Measurements from ENCODE around the gene LRIG2.
"Not testable (repeated sequence)": the region's sequence is repeated elsewhere in the genome, so short reads cannot be mapped to it uniquely, and the experiment has no call there.

The LRIG2 gene

DNA sequence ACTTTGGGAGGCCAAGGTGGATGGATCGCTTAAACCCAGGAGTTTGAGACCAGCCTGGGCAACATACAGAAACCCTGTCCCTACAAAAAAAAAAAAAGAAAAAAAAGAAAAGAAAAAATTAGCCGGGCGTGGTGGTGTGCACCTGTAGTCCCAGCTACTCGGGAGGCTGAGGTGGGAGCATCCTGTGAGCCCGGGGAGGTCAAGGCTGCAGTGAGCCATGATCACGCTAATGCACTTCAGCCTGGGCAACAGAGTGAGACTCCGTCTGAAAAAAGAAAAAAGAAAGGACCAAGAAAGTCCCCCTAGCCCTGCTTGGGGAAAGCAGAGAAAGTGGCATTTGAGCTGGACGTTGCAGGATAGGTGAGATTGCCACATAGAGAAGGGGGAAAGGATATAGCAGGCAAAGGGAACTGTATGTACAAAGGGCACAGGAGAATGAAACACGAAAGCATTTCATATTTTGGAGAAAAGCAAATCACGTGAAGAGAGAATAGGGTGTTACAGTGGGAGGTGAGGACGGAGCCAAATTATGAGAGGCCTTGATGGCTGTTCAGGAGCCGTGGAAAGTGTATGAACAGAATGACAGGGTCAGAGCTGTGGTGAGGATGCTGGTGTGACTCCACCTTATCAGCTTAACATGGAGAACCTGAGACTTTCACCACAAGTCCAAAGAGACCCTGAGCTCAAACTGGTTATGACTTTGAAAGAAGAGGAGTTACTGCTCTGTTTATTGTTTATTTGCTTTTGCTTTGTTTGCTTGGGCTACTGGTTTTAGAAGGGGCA is 19.5 kb upstream of the LRIG2 start:
- H3K36me3 ChIP-seq (replicated peaks; ENCODE audit: low read depth, low read length): no peaks in the 10 kb centered on the region
- TF ChIP-seq, protein P1, sequence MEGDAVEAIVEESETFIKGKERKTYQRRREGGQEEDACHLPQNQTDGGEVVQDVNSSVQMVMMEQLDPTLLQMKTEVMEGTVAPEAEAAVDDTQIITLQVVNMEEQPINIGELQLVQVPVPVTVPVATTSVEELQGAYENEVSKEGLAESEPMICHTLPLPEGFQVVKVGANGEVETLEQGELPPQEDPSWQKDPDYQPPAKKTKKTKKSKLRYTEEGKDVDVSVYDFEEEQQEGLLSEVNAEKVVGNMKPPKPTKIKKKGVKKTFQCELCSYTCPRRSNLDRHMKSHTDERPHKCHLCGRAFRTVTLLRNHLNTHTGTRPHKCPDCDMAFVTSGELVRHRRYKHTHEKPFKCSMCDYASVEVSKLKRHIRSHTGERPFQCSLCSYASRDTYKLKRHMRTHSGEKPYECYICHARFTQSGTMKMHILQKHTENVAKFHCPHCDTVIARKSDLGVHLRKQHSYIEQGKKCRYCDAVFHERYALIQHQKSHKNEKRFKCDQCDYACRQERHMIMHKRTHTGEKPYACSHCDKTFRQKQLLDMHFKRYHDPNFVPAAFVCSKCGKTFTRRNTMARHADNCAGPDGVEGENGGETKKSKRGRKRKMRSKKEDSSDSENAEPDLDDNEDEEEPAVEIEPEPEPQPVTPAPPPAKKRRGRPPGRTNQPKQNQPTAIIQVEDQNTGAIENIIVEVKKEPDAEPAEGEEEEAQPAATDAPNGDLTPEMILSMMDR (IDR thresholded peaks at IDR 0.05; ENCODE audit: low read depth, low read length): no peak
- no peak for TF ChIP-seq EZH2phosphoT487 (IDR thresholded peaks at IDR 0.05; ENCODE audit: low read depth)
- peaks cover 8% of the 10 kb centered on the region for H3K4me1 ChIP-seq (ENCODE audit: low read length)
- no peak overlapping the region for H2AFZ ChIP-seq (ENCODE audit: low read depth, low read length)
- H3K79me2 ChIP-seq (ENCODE audit: low read length): no peaks in the 10 kb centered on the region
- no peaks in the 10 kb centered on the region for H4K20me1 ChIP-seq (ENCODE audit: insufficient read depth, low read length)
- no peak overlapping the region for H3K4me2 ChIP-seq (ENCODE audit: low read length)
- H3K27ac ChIP-seq (ENCODE audit: low read length): no peak overlapping the region
- no peak overlapping the region for H3K9ac ChIP-seq (ENCODE audit: low read length)
- H3K27me3 ChIP-seq (ENCODE audit: low read depth, low read length): no peaks in the 10 kb centered on the region
- no peaks in the 10 kb centered on the region for H3K9me3 ChIP-seq (ENCODE audit: insufficient read depth, low read length)
- no peak overlapping the region for H3K4me3 ChIP-seq (ENCODE audit: low read length)

DNA sequence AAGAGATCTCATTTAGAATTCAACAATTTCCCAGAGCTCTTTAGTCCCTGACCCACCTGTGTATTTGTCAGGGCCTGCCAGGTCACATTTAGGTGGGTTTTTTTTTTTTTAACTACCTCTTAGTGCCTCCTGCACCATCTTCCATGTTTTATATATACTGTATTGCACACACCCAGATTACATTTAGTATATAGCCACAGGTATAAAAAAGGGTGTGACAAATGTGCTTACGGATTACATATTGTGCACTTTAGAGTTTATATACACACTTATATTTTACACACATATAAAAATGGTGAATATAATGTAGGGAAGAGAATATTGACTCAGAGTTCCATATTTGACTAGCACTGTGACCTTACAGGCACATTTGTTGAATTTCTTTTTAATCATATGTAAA is 17.4 kb upstream of the LRIG2 start:
- peaks cover 8% of the 10 kb centered on the region for H3K4me1 ChIP-seq (ENCODE audit: low read length)
- no peaks in the 10 kb centered on the region for H3K36me3 ChIP-seq (replicated peaks; ENCODE audit: low read depth, low read length)
- H3K4me3 ChIP-seq (ENCODE audit: low read length): no peak overlapping the region
- H3K79me2 ChIP-seq (ENCODE audit: low read length): no peaks in the 10 kb centered on the region
- H3K27ac ChIP-seq (ENCODE audit: low read length): no peak overlapping the region
- no peaks in the 10 kb centered on the region for H3K27me3 ChIP-seq (ENCODE audit: low read depth, low read length)
- H3K9me3 ChIP-seq (ENCODE audit: insufficient read depth, low read length): no peaks in the 10 kb centered on the region
- H4K20me1 ChIP-seq (ENCODE audit: insufficient read depth, low read length): no peaks in the 10 kb centered on the region
- no peak overlapping the region for H2AFZ ChIP-seq (ENCODE audit: low read depth, low read length)
- H3K4me2 ChIP-seq (ENCODE audit: low read length): no peak overlapping the region
- no peak overlapping the region for H3K9ac ChIP-seq (ENCODE audit: low read length)
- TF ChIP-seq, protein P1 (IDR thresholded peaks at IDR 0.05; ENCODE audit: low read depth, low read length): no peak
- no peak for TF ChIP-seq EZH2phosphoT487 (IDR thresholded peaks at IDR 0.05; ENCODE audit: low read depth)

DNA sequence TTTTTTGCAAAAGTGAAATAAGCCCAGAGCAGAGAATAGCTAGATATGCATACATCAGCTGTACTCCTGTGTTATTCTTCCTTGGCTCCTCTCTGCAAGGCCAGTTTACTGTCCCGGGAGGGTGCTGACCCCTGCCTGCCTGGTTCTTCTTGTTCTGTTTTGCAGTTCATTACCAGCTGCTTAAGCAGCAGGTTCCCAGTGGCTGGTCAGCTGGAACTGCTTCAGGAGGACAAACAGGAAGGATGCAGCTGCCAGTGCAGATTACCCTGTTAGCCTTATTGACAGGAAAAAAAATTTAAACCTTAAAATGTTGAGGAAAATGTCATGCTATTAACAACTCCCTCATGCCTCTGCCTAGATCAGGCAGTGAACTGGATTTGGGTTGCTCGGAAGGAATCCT is 16.0 kb upstream of the LRIG2 start:
- TF ChIP-seq EZH2phosphoT487 (IDR thresholded peaks at IDR 0.05; ENCODE audit: low read depth): no peak
- TF ChIP-seq, protein P1 (IDR thresholded peaks at IDR 0.05; ENCODE audit: low read depth, low read length): no peak
- H3K4me1 ChIP-seq (ENCODE audit: low read length): peaks cover 8% of the 10 kb centered on the region
- H2AFZ ChIP-seq (ENCODE audit: low read depth, low read length): no peak overlapping the region
- H3K36me3 ChIP-seq (replicated peaks; ENCODE audit: low read depth, low read length): no peaks in the 10 kb centered on the region
- no peaks in the 10 kb centered on the region for H3K27me3 ChIP-seq (ENCODE audit: low read depth, low read length)
- H3K4me3 ChIP-seq (ENCODE audit: low read length): no peak overlapping the region
- no peak overlapping the region for H3K4me2 ChIP-seq (ENCODE audit: low read length)
- no peak overlapping the region for H3K27ac ChIP-seq (ENCODE audit: low read length)
- H3K79me2 ChIP-seq (ENCODE audit: low read length): no peaks in the 10 kb centered on the region
- no peaks in the 10 kb centered on the region for H4K20me1 ChIP-seq (ENCODE audit: insufficient read depth, low read length)
- no peaks in the 10 kb centered on the region for H3K9me3 ChIP-seq (ENCODE audit: insufficient read depth, low read length)
- H3K9ac ChIP-seq (ENCODE audit: low read length): no peak overlapping the region

DNA sequence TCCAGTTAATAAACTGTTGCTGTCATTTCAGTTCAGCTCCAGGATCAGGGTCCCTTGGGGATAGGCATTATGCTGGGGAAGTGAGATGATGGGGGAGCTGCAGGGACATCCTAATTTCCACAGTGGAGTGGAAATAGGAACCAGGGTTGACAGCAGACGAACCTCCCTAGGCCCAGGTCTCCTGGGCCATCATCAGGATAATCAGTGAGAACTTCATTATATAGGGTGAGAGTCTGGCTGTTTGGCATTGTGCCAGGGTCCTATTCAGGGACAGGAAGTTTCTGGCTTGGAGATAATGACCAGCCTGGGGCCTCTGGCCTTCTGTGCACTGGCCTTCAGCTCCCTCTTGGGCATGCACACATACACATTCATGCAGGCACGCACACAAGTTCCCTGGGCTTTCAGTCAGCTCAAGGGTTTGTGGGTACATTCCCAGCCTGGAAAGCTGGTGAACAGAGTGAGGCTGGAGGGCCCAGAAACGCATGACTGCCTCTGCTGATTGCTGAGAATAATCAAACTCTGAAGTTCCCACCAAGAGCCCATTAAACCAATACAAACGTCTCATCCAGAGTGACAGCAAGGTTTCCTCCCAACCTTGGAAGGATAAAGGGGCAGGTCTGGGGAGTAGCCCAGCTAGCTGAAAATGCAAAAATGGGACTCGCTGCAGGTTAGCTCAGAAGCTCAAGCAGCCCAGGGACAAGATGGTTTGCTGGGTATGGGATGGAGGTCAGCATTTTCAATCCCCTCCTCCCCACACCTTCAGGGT is 13.9 kb upstream of the LRIG2 start:
- no peaks in the 10 kb centered on the region for H3K27me3 ChIP-seq (ENCODE audit: low read depth, low read length)
- H3K9me3 ChIP-seq (ENCODE audit: insufficient read depth, low read length): no peaks in the 10 kb centered on the region
- no peak overlapping the region for H3K9ac ChIP-seq (ENCODE audit: low read length)
- H3K27ac ChIP-seq (ENCODE audit: low read length): no peak overlapping the region
- H3K4me1 ChIP-seq (ENCODE audit: low read length): peaks cover 8% of the 10 kb centered on the region
- H3K79me2 ChIP-seq (ENCODE audit: low read length): no peaks in the 10 kb centered on the region
- H3K4me3 ChIP-seq (ENCODE audit: low read length): no peak overlapping the region
- H3K4me2 ChIP-seq (ENCODE audit: low read length): no peak overlapping the region
- no peak overlapping the region for H2AFZ ChIP-seq (ENCODE audit: low read depth, low read length)
- H3K36me3 ChIP-seq (replicated peaks; ENCODE audit: low read depth, low read length): no peaks in the 10 kb centered on the region
- TF ChIP-seq, protein P1 (IDR thresholded peaks at IDR 0.05; ENCODE audit: low read depth, low read length): no peak
- no peak for TF ChIP-seq EZH2phosphoT487 (IDR thresholded peaks at IDR 0.05; ENCODE audit: low read depth)
- no peaks in the 10 kb centered on the region for H4K20me1 ChIP-seq (ENCODE audit: insufficient read depth, low read length)

DNA sequence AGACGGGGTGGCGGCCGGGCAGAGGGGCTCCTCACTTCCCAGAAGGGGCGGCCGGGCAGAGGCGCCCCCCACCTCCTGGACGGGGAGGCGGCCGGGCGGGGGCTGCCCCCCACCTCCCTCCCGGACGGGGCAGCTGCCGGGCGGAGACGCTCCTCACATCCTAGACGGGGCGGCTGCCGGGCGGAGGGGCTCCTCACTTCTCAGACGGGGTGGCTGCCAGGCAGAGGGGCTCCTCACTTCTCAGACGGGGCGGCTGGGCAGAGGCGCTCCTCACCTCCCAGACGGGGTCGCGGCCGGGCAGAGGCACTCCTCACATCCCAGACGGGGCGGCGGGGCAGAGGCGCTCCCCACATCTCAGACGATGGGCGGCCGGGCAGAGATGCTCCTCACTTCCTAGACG is 9.5 kb upstream of the LRIG2 start:
- H3K4me2 ChIP-seq (ENCODE audit: low read length); H3K9me3 ChIP-seq (ENCODE audit: insufficient read depth, low read length); H3K36me3 ChIP-seq (replicated peaks; ENCODE audit: low read depth, low read length); H2AFZ ChIP-seq (ENCODE audit: low read depth, low read length); H3K79me2 ChIP-seq (ENCODE audit: low read length); H3K9ac ChIP-seq (ENCODE audit: low read length); H3K4me1 ChIP-seq (ENCODE audit: low read length); H4K20me1 ChIP-seq (ENCODE audit: insufficient read depth, low read length); H3K4me3 ChIP-seq (ENCODE audit: low read length); H3K27ac ChIP-seq (ENCODE audit: low read length); H3K27me3 ChIP-seq (ENCODE audit: low read depth, low read length): not testable (repeated sequence)
